ACHN (cell line): Measurements from ENCODE around the gene WIF1.

Experiments
- DNase-seq: peaks from one replicate; pipeline ENCODE4 v3.0.0-alpha.2; 2015
- in situ Hi-C: cut with HindIII; loops from 2 replicates; pipeline ENCODE4 v1.10.0; 2017; ENCODE audit warnings: low sequenced_read_pairs, low pct_ligation_motif_present, low pct_unique_long_range_greater_than_20kb

The WIF1 gene

GRCh38 chr12:65067383-65067782, 53.7 kb downstream of the WIF1 start:
- in situ Hi-C loops: no loop called here
- DNase-seq: no peak

- DNase-seq: no peak
- in situ Hi-C loops: no loop called here
Measured at GRCh38 chr12:65055859-65056258, 65.2 kb downstream of the WIF1 start.

- in situ Hi-C loops: no loop called here
Measured at GRCh38 chr12:65051218-65051617, 69.9 kb downstream of the WIF1 start.

GRCh38 chr12:65045269-65045668, 75.8 kb downstream of the WIF1 start:
- DNase-seq: no peak
- in situ Hi-C loops: no loop called here

More at GRCh38 chr12:65051218-65051617, 69.9 kb downstream of the WIF1 start:
- no peak for DNase-seq

- in situ Hi-C loops: no loop called here
- no peak for DNase-seq
Measured at GRCh38 chr12:65039301-65039700, 81.8 kb downstream of the WIF1 start.

GRCh38 chr12:65025136-65025535, 96.0 kb downstream of the WIF1 start:
- no peak for DNase-seq
- in situ Hi-C loops: no loop called here

- DNase-seq: no peak
- in situ Hi-C loops: no loop called here
Measured at GRCh38 chr12:65023485-65023884, 97.6 kb downstream of the WIF1 start.

- DNase-seq: no peak
- in situ Hi-C loops: no loop called here
Measured at GRCh38 chr12:65022960-65023359, 98.1 kb downstream of the WIF1 start.

GRCh38 chr12:65022421-65022820, 98.7 kb downstream of the WIF1 start:
- in situ Hi-C loops: no loop called here

GRCh38 chr12:65019696-65020234, 101.3 kb downstream of the WIF1 start:
- DNase-seq: no peak
- in situ Hi-C loops: no loop called here

More at GRCh38 chr12:65022421-65022820, 98.7 kb downstream of the WIF1 start:
- no peak for DNase-seq

GRCh38 chr12:65016881-65017650, 104.0 kb downstream of the WIF1 start:
- in situ Hi-C loops: no loop called here
- DNase-seq: no peak

GRCh38 chr12:65015850-65016249, 105.3 kb downstream of the WIF1 start:
- no peak for DNase-seq
- in situ Hi-C loops: no loop called here

- in situ Hi-C loops: no loop called here
- no peak for DNase-seq
Measured at GRCh38 chr12:65014504-65015271, 106.4 kb downstream of the WIF1 start.

GRCh38 chr12:65010437-65010836, 110.7 kb downstream of the WIF1 start:
- in situ Hi-C loops: no loop called here
- DNase-seq: no peak

- DNase-seq: no peak
- in situ Hi-C loops: no loop called here
Measured at GRCh38 chr12:65005716-65006115, 115.4 kb downstream of the WIF1 start.

GRCh38 chr12:65004270-65004669, 116.8 kb downstream of the WIF1 start:
- in situ Hi-C loops: no loop called here
- DNase-seq: no peak
